Testis (tissue), 2 donors: Measurements from ENCODE around the gene PAFAH2.

Source experiments
- CTCF ChIP-seq, 3 experiments: fragments of 450-650 bp in 2 of 3; fragments of 200-600 bp in 1 of 3; sonication (generic) in 1 of 3; IDR thresholded peaks; one replicate each; pipeline ENCODE4 v1.5.1; 2016 to 2019; ENCODE audit warnings: antibody characterized with exemption in 3 of 3, mild to moderate bottlenecking in 2 of 3, moderate library complexity in 1 of 3
- POLR2A ChIP-seq: fragments of 450-650 bp; IDR thresholded peaks from one replicate; pipeline ENCODE4 v1.6.1; 2017; ENCODE audit warnings: antibody characterized with exemption, mild to moderate bottlenecking, moderate library complexity

GRCh38 chr1:26041401-26041800 is 43.5 kb upstream of the PAFAH2 start:
- TF ChIP-seq CTCF (IDR thresholded peaks at IDR 0.05) (no peak), POLR2A (no peak)
